Measurements from ENCODE around the gene MAT2A.

DNA sequence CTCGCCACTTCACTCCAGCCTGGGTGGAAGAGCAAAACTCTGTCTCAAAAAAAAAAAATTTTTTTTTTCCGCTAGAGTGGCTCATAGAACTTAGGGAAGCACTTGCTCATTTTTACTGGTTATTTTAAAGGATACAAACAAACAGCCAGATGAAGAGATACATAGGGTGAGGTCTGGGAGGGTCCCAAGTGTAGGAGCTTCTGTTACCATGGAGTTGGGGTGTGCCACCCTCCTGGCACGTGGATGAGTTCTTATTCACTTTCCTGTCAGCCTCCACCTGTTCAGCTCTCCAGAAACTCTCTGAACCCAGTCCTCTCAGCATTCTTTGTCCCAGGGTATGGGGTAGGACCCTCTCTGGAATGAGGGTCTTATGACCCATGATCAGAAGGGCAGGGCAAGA, 4.9 kb upstream of the MAT2A start:
- TF ChIP-seq POLR2A (IDR thresholded peaks at IDR 0.05), result no peak
- TF ChIP-seq, protein P1, sequence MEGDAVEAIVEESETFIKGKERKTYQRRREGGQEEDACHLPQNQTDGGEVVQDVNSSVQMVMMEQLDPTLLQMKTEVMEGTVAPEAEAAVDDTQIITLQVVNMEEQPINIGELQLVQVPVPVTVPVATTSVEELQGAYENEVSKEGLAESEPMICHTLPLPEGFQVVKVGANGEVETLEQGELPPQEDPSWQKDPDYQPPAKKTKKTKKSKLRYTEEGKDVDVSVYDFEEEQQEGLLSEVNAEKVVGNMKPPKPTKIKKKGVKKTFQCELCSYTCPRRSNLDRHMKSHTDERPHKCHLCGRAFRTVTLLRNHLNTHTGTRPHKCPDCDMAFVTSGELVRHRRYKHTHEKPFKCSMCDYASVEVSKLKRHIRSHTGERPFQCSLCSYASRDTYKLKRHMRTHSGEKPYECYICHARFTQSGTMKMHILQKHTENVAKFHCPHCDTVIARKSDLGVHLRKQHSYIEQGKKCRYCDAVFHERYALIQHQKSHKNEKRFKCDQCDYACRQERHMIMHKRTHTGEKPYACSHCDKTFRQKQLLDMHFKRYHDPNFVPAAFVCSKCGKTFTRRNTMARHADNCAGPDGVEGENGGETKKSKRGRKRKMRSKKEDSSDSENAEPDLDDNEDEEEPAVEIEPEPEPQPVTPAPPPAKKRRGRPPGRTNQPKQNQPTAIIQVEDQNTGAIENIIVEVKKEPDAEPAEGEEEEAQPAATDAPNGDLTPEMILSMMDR (IDR thresholded peaks at IDR 0.05 in 4 of 5, conservative IDR thresholded peaks at IDR 0.05 in 1 of 5), result no peak
